H1 (cell line): ENCODE data around the gene LCMT1. TPM values are rescaled to one million over a fixed set of nuclear protein-coding genes. Genes with fewer than 3 reads are reported as not detected.

Experiments used
- CTCF ChIA-PET: fragments of 300-600 bp; sonication (Branson Sonifier 250); formaldehyde crosslinking; loops from one replicate; lab custom pipeline; 2021; ENCODE audit not compliant: partially characterized antibody; lab: Charles Lee
- POLR2A ChIA-PET: fragments of 300-600 bp; sonication (Branson Sonifier 250); formaldehyde crosslinking; loops from one replicate; lab custom pipeline; 2021; ENCODE audit warnings: inconsistent platforms; ENCODE audit not compliant: partially characterized antibody; lab: Charles Lee
- DNase-seq, 2 experiments: peaks; one replicate each; pipeline versions ENCODE4 v3.0.0 to v3.0.0-alpha.2; 2010 to 2022; ENCODE audit warnings: low spot score in 2 of 2, low read depth in 1 of 2, mixed read lengths in 1 of 2
- FAIRE-seq: peaks from 2 replicates; lab custom pipeline; 2011; peaks lifted over from hg19 to GRCh38; lab: Jason Lieb, UNC
- H2AFZ ChIP-seq: 2 replicates; pipeline ENCODE4 v1.8.1; 2012; ENCODE audit warnings: low read length, inconsistent platforms
- H2AK5ac ChIP-seq: 2 replicates; pipeline ENCODE4 v1.6.1; 2013; ENCODE audit warnings: low read depth, low read length
- H2BK120ac ChIP-seq: replicated peaks from 2 replicates; pipeline ENCODE3; 2013; ENCODE audit warnings: low read depth, low read length, inconsistent platforms
- H2BK12ac ChIP-seq: 2 replicates; pipeline ENCODE4 v1.6.1; 2013; ENCODE audit warnings: low read depth, low read length
- H2BK15ac ChIP-seq: 2 replicates; pipeline ENCODE4 v1.6.1; 2013; ENCODE audit warnings: low read length
- H2BK20ac ChIP-seq: 2 replicates; pipeline ENCODE4 v1.6.1; 2013; ENCODE audit warnings: low read length
- H2BK5ac ChIP-seq: 2 replicates; pipeline ENCODE4 v1.6.1; 2013; ENCODE audit warnings: low read depth, low read length
- H3K14ac ChIP-seq: 2 replicates; pipeline ENCODE4 v1.6.1; 2013; ENCODE audit warnings: inconsistent platforms; ENCODE audit not compliant: insufficient read length
- H3K18ac ChIP-seq: 2 replicates; pipeline ENCODE4 v1.6.1; 2013; ENCODE audit warnings: low read length; ENCODE audit errors: extremely low read depth
- H3K23ac ChIP-seq: 2 replicates; pipeline ENCODE4 v1.6.1; 2013; ENCODE audit warnings: inconsistent platforms; ENCODE audit not compliant: insufficient read length
- H3K23me2 ChIP-seq: 2 replicates; pipeline ENCODE4 v1.6.1; 2013; ENCODE audit warnings: low read depth, low read length
- H3K27ac ChIP-seq: 2 replicates; pipeline ENCODE4 v1.6.1; 2011; ENCODE audit warnings: low read depth, low read length, inconsistent platforms
- H3K27me3 ChIP-seq, 4 experiments: replicated peaks in 1 of 4; 1 replicate in 1 of 4; 2 replicates in 3 of 4; pipeline versions ENCODE4 v1.6.1 to v1.8.1; 2011 to 2013; ENCODE audit warnings: low read length in 3 of 4, mild to moderate bottlenecking in 3 of 4, inconsistent platforms in 2 of 4, mixed read lengths in 2 of 4, moderate library complexity in 1 of 4; ENCODE audit not compliant: control insufficient read depth in 3 of 4, insufficient read depth in 3 of 4; ENCODE audit errors: extremely low read depth in 1 of 4
- H3K36me3 ChIP-seq, 4 experiments: 2 replicates each; pipeline versions ENCODE4 v1.6.1 to v1.8.1; 2011 to 2013; ENCODE audit warnings: mild to moderate bottlenecking in 4 of 4, low read length in 3 of 4, moderate library complexity in 2 of 4, control low read depth in 1 of 4, inconsistent platforms in 1 of 4; ENCODE audit not compliant: insufficient read depth in 4 of 4, control insufficient read depth in 2 of 4
- H3K4ac ChIP-seq: replicated peaks from 2 replicates; pipeline ENCODE3; 2013; ENCODE audit warnings: low read length, low read depth, mixed read lengths, inconsistent platforms; ENCODE audit not compliant: insufficient read length
- H3K4me1 ChIP-seq, 4 experiments: replicated peaks in 1 of 4; 1 replicate in 1 of 4; 2 replicates in 3 of 4; pipeline versions ENCODE4 v1.6.1 to v1.8.1; 2011 to 2013; ENCODE audit warnings: low read length in 3 of 4, inconsistent platforms in 2 of 4, mixed read lengths in 1 of 4; ENCODE audit not compliant: insufficient read depth in 4 of 4, control insufficient read depth in 3 of 4
- H3K4me2 ChIP-seq, 2 experiments: 2 replicates each; pipeline versions ENCODE4 v1.6.1 to v1.8.1; 2011 to 2013; ENCODE audit warnings: low read depth in 2 of 2, low read length in 2 of 2, control low read depth in 1 of 2, inconsistent platforms in 1 of 2, mild to moderate bottlenecking in 1 of 2; ENCODE audit not compliant: insufficient read depth in 1 of 2
- H3K4me3 ChIP-seq, 4 experiments: fragments of 200-600, 300-600 bp in 1 of 4; sonication (generic), shearing (Covaris generic), sonication (Bioruptor Twin) in 1 of 4; 2 replicates each; pipeline versions ENCODE4 v1.5.1 to v1.8.1; 2011 to 2016; ENCODE audit warnings: low read length in 4 of 4, low read depth in 3 of 4, control low read depth in 2 of 4, inconsistent platforms in 2 of 4, mild to moderate bottlenecking in 2 of 4, mixed read lengths in 1 of 4, moderate library complexity in 1 of 4; ENCODE audit not compliant: insufficient read depth in 2 of 4; ENCODE audit errors: extremely low read depth in 1 of 4
- H3K56ac ChIP-seq: replicated peaks from 2 replicates; pipeline ENCODE3; 2013; ENCODE audit warnings: low read depth, mild to moderate bottlenecking, mixed read lengths, low read length, inconsistent platforms; ENCODE audit not compliant: insufficient read length
- H3K79me1 ChIP-seq: 2 replicates; pipeline ENCODE4 v1.6.1; 2013; ENCODE audit warnings: low read depth, low read length, control low read depth
- H3K79me2 ChIP-seq, 2 experiments: 2 replicates each; pipeline versions ENCODE4 v1.6.1 to v1.8.1; 2012 to 2013; ENCODE audit warnings: low read length in 2 of 2, mild to moderate bottlenecking in 2 of 2, inconsistent platforms in 1 of 2; ENCODE audit not compliant: insufficient read depth in 2 of 2, control insufficient read depth in 1 of 2
- H3K9ac ChIP-seq, 4 experiments: replicated peaks in 1 of 4; 1 replicate in 1 of 4; 2 replicates in 3 of 4; pipeline versions ENCODE4 v1.6.1 to v1.8.1; 2011 to 2013; ENCODE audit warnings: low read depth in 3 of 4, low read length in 3 of 4, control low read depth in 2 of 4, mild to moderate bottlenecking in 2 of 4, moderate library complexity in 2 of 4, inconsistent platforms in 1 of 4; ENCODE audit errors: extremely low read depth in 1 of 4
- H3K9me3 ChIP-seq, 2 experiments: 2 replicates each; pipeline versions ENCODE4 v1.6.1 to v1.8.1; 2012 to 2013; ENCODE audit warnings: mild to moderate bottlenecking in 2 of 2, moderate library complexity in 2 of 2, control low read depth in 1 of 2, inconsistent platforms in 1 of 2, low read depth in 1 of 2, low read length in 1 of 2, mixed read lengths in 1 of 2; ENCODE audit not compliant: insufficient read depth in 2 of 2
- H4K20me1 ChIP-seq, 2 experiments: replicated peaks in 1 of 2; 2 replicates each; pipeline versions ENCODE3 to v1.8.1; 2011 to 2013; ENCODE audit warnings: inconsistent platforms in 2 of 2, low read length in 2 of 2, mild to moderate bottlenecking in 1 of 2; ENCODE audit not compliant: insufficient read depth in 2 of 2, control insufficient read depth in 1 of 2
- H4K5ac ChIP-seq: 2 replicates; pipeline ENCODE4 v1.6.1; 2013; ENCODE audit warnings: low read length, low read depth, mixed read lengths, inconsistent platforms; ENCODE audit not compliant: insufficient read length
- H4K8ac ChIP-seq: 2 replicates; pipeline ENCODE4 v1.8.0; 2013; ENCODE audit warnings: mild to moderate bottlenecking, moderate library complexity, low read length, inconsistent platforms; ENCODE audit not compliant: insufficient read depth; ENCODE audit errors: extremely low read depth
- H4K91ac ChIP-seq: replicated peaks from 2 replicates; pipeline ENCODE3; 2013; ENCODE audit warnings: low read length, mixed read lengths, inconsistent platforms; ENCODE audit not compliant: insufficient read length
- RAD21 ChIP-seq, 2 experiments: IDR thresholded peaks in 1 of 2; conservative IDR thresholded peaks in 1 of 2; 2 replicates each; pipeline ENCODE4 v1.6.1; 2011; ENCODE audit warnings: low read depth in 2 of 2, low read length in 2 of 2, improper control_type of control experiment in 1 of 2, inconsistent platforms in 1 of 2, mild to moderate bottlenecking in 1 of 2, moderate library complexity in 1 of 2
- SAP30 ChIP-seq: fragments of 300-600 bp; sonication (generic); IDR thresholded peaks from 2 replicates; pipeline ENCODE4 v1.7.1; 2012; ENCODE audit warnings: low read length, moderate library complexity, mild to moderate bottlenecking, inconsistent platforms; ENCODE audit not compliant: insufficient read depth, insufficient replicate concordance
- YY1 ChIP-seq: IDR thresholded peaks from 2 replicates; pipeline ENCODE4 v1.6.1; 2011; ENCODE audit warnings: low read depth, mild to moderate bottlenecking, low read length
- WGBS, 2 experiments: shearing (Covaris generic) in 1 of 2; methylation state at CpG; one replicate each; pipeline versions ENCODE4 v1.1.6 to v1.1.7; 2013 to 2015; ENCODE audit warnings: low lambda C conversion rate in 2 of 2, mixed read lengths in 2 of 2, inconsistent platforms in 1 of 2, low coverage in 1 of 2, missing lambda C conversion rate in 1 of 2; ENCODE audit not compliant: insufficient replicate concordance in 2 of 2, insufficient coverage in 1 of 2, insufficient read length in 1 of 2; ENCODE audit errors: extremely low coverage in 1 of 2, missing lambda C conversion rate in 1 of 2; 5-methylcytosine and 5-hydroxymethylcytosine counted together
- polyA plus RNA-seq, 7 experiments: library from polyadenylated mRNA; depleted of rRNA in 3 of 7; stranded (reverse) in 5 of 7; unstranded in 2 of 7; fragments of >200 nt in 5 of 7; fragments of 200-250 nt in 2 of 7; gene quantifications; 1 replicate in 5 of 7; 2 replicates in 1 of 7; 4 replicates in 1 of 7; pipeline versions ENCODE4 v1.2.1 to v1.2.3, GENCODE V29; 2011 to 2013; ENCODE audit warnings: missing spikeins in 2 of 7, mixed read lengths in 2 of 7
- total RNA-seq: library from RNA; stranded (reverse); fragmentation: NEBNext Ultra II Directional; extraction: Animal tissue kit (Norgen Biotek cat#: 25700); gene quantifications from 2 replicates; pipeline ENCODE4 v1.2.1, GENCODE V29; 2021
- TF ChIP-seq, protein P1 (sequence below), 3 experiments: IDR thresholded peaks; 1 replicate in 2 of 3; 2 replicates in 1 of 3; pipeline versions ENCODE4 v1.5.1 to v1.6.1; 2011; ENCODE audit warnings: low read length in 3 of 3, mild to moderate bottlenecking in 3 of 3, inconsistent platforms in 2 of 3, low read depth in 1 of 3, moderate library complexity in 1 of 3; ENCODE audit not compliant: insufficient read depth in 1 of 3; ENCODE audit errors: control extremely low read depth in 1 of 3
- TF ChIP-seq, protein P2 (sequence below): IDR thresholded peaks from 2 replicates; pipeline ENCODE4 v1.6.1; 2011; ENCODE audit warnings: low read length, improper control_type of control experiment

Gene LCMT1
- total and polyA plus RNA-seq, 2 of the 8 experiments (the other 6 are each of a cell fraction or from before 2014, with no cell fraction given), result 61.0 to 80.8 TPM

DNA sequence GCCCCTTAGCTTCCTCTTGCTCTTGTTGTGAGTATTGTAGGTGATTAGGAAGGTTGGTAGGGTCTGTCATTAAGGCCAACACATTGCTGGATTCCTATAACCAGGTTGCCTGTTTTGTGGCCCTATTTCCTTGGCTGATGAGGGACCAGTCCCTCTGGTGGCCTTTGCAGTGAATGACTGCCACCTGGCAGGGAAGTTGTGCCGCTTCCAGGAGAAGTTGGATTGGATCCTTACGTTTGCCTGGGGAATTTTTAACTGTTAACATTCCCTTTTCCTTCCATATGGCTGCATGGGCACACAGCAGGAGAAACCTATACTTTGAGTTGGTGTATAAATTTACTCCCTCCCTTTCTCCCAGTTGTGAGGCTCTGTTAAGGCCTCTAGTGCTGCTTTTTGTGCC is 32.4 kb downstream of the LCMT1 start:
- no peaks in the 10 kb centered on the region for H3K79me2 ChIP-seq
- no peak overlapping the region for H2BK20ac ChIP-seq
- H2AK5ac ChIP-seq, result no peak overlapping the region
- no peak overlapping the region for H3K27ac ChIP-seq
- ChIA-PET CTCF (interaction anchor here (0.6 to 1.5 kb wide), 3 partner anchors 36 to 82 kb away, joined by 3 read pairs; no protein-coding TSS in a partner anchor), POLR2A (interaction anchor here (0.8 kb wide), 1 partner anchor 11 kb away, joined by 3 read pairs; no protein-coding TSS in a partner anchor)
- H3K4me1 ChIP-seq, result no peaks in the 10 kb centered on the region; a peak in 1 of 7 replicates
- TF ChIP-seq YY1, result no peak
- TF ChIP-seq RAD21 (IDR thresholded peaks at IDR 0.05 in 1 of 2, conservative IDR thresholded peaks at IDR 0.05 in 1 of 2; ENCODE audit: low read depth in 2 of 2, low read length in 2 of 2), result peak; percentile 36 to 45; a peak in 3 of 4 replicates
- TF ChIP-seq, protein P1, sequence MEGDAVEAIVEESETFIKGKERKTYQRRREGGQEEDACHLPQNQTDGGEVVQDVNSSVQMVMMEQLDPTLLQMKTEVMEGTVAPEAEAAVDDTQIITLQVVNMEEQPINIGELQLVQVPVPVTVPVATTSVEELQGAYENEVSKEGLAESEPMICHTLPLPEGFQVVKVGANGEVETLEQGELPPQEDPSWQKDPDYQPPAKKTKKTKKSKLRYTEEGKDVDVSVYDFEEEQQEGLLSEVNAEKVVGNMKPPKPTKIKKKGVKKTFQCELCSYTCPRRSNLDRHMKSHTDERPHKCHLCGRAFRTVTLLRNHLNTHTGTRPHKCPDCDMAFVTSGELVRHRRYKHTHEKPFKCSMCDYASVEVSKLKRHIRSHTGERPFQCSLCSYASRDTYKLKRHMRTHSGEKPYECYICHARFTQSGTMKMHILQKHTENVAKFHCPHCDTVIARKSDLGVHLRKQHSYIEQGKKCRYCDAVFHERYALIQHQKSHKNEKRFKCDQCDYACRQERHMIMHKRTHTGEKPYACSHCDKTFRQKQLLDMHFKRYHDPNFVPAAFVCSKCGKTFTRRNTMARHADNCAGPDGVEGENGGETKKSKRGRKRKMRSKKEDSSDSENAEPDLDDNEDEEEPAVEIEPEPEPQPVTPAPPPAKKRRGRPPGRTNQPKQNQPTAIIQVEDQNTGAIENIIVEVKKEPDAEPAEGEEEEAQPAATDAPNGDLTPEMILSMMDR (IDR thresholded peaks at IDR 0.05; ENCODE audit: control extremely low read depth in 1 of 3, insufficient read depth in 1 of 3, low read depth in 1 of 3, low read length in 3 of 3), result peak; percentile 24 to 59 (median 56); a peak in 3 of 4 replicates
- TF ChIP-seq, protein P2, sequence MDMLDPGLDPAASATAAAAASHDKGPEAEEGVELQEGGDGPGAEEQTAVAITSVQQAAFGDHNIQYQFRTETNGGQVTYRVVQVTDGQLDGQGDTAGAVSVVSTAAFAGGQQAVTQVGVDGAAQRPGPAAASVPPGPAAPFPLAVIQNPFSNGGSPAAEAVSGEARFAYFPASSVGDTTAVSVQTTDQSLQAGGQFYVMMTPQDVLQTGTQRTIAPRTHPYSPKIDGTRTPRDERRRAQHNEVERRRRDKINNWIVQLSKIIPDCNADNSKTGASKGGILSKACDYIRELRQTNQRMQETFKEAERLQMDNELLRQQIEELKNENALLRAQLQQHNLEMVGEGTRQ, result no peak
- no peak for TF ChIP-seq SAP30
- no peak overlapping the region for H2BK5ac ChIP-seq
- H3K56ac ChIP-seq, result no peak overlapping the region
- no peak overlapping the region for H3K4me3 ChIP-seq
- H4K8ac ChIP-seq, result no peak overlapping the region
- no peak overlapping the region for H2BK120ac ChIP-seq
- no peak overlapping the region for H2AFZ ChIP-seq
- no peaks in the 10 kb centered on the region; the same call in 1 of the 2 replicates for H3K79me1 ChIP-seq
- FAIRE-seq, result no peak
- no peak overlapping the region for H3K23ac ChIP-seq
- H3K14ac ChIP-seq, result no peak overlapping the region
- DNase-seq, result no peak
- H3K9me3 ChIP-seq, result no peaks in the 10 kb centered on the region
- H3K36me3 ChIP-seq, result peaks cover 6 to 37% (median 22%) of the 10 kb centered on the region in 4 experiments; a peak in 6 of 8 replicates
- no peaks in the 10 kb centered on the region for H4K20me1 ChIP-seq
- H3K27me3 ChIP-seq, result no peaks in the 10 kb centered on the region
- H3K4ac ChIP-seq, result no peak overlapping the region
- no peak overlapping the region for H3K9ac ChIP-seq
- no peak overlapping the region for H2BK12ac ChIP-seq
- H4K5ac ChIP-seq, result no peak overlapping the region
- H2BK15ac ChIP-seq, result no peak overlapping the region
- no peak overlapping the region for H3K4me2 ChIP-seq
- WGBS, 2 experiments, result 83% methylated on average over 2 of the region's 2 CpGs; no CpG with 5 or more reads in 1 of the 2 experiments
- H4K91ac ChIP-seq, result no peak overlapping the region
- no peaks in the 10 kb centered on the region for H3K23me2 ChIP-seq
- no peak overlapping the region for H3K18ac ChIP-seq
